ENCODE results near the gene METTL25. TPM values are rescaled to one million over a fixed set of nuclear protein-coding genes. Genes with fewer than 3 reads are reported as not detected.

Gene METTL25
- total and polyA plus RNA-seq, 7 donors = 2.2 to 14.4 (median 7.0) TPM

DNA sequence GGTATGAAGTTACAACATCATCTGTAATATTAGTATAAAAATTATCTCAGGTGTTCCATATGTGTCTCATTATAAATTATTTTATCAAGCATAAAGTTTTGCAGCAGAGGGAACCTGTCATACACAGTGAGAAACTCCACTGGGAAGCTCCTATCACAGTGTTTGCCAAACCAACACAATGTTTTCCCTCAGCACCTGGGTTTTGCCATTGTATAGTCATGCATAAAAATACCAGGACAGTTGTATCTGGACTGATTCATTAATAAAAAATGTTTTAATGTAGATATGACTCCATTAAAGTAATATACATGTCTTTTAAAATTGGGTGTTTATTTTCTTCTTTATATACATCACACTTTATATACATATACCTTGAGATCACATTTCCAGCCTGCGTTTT lies 56.6 kb downstream of the METTL25 start:
- H3K27me3 ChIP-seq (ENCODE audit: insufficient read depth in 3 of 3, low read length in 2 of 3) = no peaks in the 10 kb centered on the region
- H3K27ac ChIP-seq = no peak overlapping the region
- no peaks in the 10 kb centered on the region for H3K9me3 ChIP-seq
- WGBS, 3 donors = 88 to 94% (median 91%) methylated on average over 1 of the region's 1 CpG
- no peaks in the 10 kb centered on the region for H3K4me1 ChIP-seq
- TF ChIP-seq, protein P1, sequence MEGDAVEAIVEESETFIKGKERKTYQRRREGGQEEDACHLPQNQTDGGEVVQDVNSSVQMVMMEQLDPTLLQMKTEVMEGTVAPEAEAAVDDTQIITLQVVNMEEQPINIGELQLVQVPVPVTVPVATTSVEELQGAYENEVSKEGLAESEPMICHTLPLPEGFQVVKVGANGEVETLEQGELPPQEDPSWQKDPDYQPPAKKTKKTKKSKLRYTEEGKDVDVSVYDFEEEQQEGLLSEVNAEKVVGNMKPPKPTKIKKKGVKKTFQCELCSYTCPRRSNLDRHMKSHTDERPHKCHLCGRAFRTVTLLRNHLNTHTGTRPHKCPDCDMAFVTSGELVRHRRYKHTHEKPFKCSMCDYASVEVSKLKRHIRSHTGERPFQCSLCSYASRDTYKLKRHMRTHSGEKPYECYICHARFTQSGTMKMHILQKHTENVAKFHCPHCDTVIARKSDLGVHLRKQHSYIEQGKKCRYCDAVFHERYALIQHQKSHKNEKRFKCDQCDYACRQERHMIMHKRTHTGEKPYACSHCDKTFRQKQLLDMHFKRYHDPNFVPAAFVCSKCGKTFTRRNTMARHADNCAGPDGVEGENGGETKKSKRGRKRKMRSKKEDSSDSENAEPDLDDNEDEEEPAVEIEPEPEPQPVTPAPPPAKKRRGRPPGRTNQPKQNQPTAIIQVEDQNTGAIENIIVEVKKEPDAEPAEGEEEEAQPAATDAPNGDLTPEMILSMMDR (IDR thresholded peaks at IDR 0.05) = no peak
- intact Hi-C loops (cut with DNase I) = no loop called here
- ATAC-seq (no peak), DNase-seq (no peak)
- no peak overlapping the region for H3K4me3 ChIP-seq
- H3K36me3 ChIP-seq (ENCODE audit: insufficient read depth in 1 of 2, low read depth in 1 of 2) = no peaks in the 10 kb centered on the region

DNA sequence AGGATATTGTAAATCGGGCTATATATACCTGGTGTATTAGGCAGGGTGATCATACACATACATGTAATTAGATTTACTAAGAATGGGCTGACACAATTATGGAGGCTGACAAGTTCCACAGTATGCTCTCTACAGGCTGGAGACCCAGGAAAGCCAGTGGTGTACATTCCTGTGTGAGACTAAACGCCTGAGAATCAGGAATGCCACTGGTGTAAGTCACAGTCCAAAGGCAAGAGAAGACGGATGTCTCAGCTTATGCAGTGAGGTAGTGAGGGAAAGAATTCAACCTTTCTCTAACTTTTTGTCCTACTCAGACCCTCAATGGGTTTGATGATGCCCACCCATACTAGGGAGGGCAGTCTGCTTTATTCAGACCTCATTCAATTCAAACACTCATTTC lies 57.1 kb downstream of the METTL25 start:
- no peak overlapping the region for H3K4me3 ChIP-seq
- H3K36me3 ChIP-seq (ENCODE audit: insufficient read depth in 1 of 2, low read depth in 1 of 2) = no peaks in the 10 kb centered on the region
- intact Hi-C loops (cut with DNase I) = no loop called here
- DNase-seq = no peak
- no peaks in the 10 kb centered on the region for H3K27me3 ChIP-seq (ENCODE audit: insufficient read depth in 3 of 3, low read length in 2 of 3)
- 85 to 86% (median 85%) methylated on average over 3 of the region's 3 CpGs for WGBS, 3 donors
- no peaks in the 10 kb centered on the region for H3K4me1 ChIP-seq
- ATAC-seq = no peak
- no peak overlapping the region for H3K27ac ChIP-seq
- no peaks in the 10 kb centered on the region for H3K9me3 ChIP-seq
- TF ChIP-seq, protein P1 (IDR thresholded peaks at IDR 0.05) = no peak

GRCh38 chr12:82425241-82425640 lies 66.9 kb downstream of the METTL25 start:
- no peak for ATAC-seq
- Histone ChIP-seq H3K27me3 (ENCODE audit: insufficient read depth in 3 of 3, low read length in 2 of 3) (no peaks in the 10 kb centered on the region), H3K27ac (no peak overlapping the region), H3K9me3 (no peaks in the 10 kb centered on the region), H3K36me3 (ENCODE audit: insufficient read depth in 1 of 2, low read depth in 1 of 2) (no peaks in the 10 kb centered on the region), H3K4me3 (no peak overlapping the region), H3K4me1 (no peaks in the 10 kb centered on the region)
- WGBS, 3 donors = 82 to 87% (median 85%) methylated on average over 2 of the region's 2 CpGs
- no peak for DNase-seq
- intact Hi-C loops (cut with DNase I) = no loop called here
- TF ChIP-seq, protein P1 (IDR thresholded peaks at IDR 0.05) = no peak

DNA sequence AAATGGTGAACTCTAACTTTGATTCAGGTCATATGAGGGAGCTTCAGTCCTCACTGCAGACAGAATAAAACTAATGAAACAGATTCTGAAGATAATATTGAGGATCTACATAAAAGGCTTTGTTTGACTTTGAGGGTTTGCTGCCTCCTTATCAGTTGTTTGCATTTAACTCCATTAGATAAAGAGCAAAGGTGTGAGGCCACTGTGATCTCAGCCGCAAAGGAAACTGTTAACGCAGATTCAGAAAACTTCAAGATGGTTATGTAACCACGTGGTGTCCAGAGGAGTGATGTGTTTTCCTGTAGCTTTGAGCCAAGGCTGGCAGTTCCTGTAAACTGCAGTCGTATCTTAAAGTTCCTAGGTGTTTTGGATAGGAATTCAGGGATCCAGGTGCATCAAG lies 67.8 kb downstream of the METTL25 start:
- H3K27me3 ChIP-seq (ENCODE audit: insufficient read depth in 3 of 3, low read length in 2 of 3) = no peaks in the 10 kb centered on the region
- intact Hi-C loops (cut with DNase I) = no loop called here
- 67 to 69% (median 67%) methylated on average over 4 of the region's 4 CpGs for WGBS, 3 donors
- DNase-seq = no peak
- TF ChIP-seq, protein P1 (IDR thresholded peaks at IDR 0.05) = no peak
- H3K4me3 ChIP-seq = no peak overlapping the region
- H3K36me3 ChIP-seq (ENCODE audit: insufficient read depth in 1 of 2, low read depth in 1 of 2) = peaks cover 0 to 5% of the 10 kb centered on the region in 2 donors
- H3K27ac ChIP-seq = no peak overlapping the region
- no peaks in the 10 kb centered on the region for H3K4me1 ChIP-seq
- ATAC-seq = no peak
- H3K9me3 ChIP-seq = no peaks in the 10 kb centered on the region

DNA sequence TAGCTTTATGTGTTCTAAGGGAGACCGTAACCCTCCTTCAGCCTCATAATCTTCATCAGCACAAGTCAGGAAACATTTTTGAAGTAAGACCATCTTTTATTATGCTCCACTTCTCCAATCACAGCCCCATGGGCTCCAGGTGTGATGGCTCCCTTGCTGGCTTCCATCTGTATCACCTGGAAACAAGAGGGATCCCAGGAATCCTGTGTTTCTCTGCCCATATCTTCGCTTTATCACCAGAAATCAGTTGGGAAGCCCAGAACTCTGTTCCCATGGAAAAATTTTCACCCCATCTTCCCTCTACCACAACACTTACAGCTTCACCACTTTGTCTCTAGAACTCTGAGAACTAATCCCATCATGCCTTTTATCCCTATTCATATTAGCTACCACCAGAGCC lies 68.3 kb downstream of the METTL25 start:
- Histone ChIP-seq H3K27me3 (ENCODE audit: insufficient read depth in 3 of 3, low read length in 2 of 3) (no peaks in the 10 kb centered on the region), H3K4me1 (no peaks in the 10 kb centered on the region), H3K4me3 (no peak overlapping the region), H3K36me3 (ENCODE audit: insufficient read depth in 1 of 2, low read depth in 1 of 2) (peaks cover 0 to 8% of the 10 kb centered on the region in 2 donors), H3K27ac (no peak overlapping the region), H3K9me3 (no peaks in the 10 kb centered on the region)
- intact Hi-C loops (cut with DNase I) = no loop called here
- ATAC-seq (no peak), DNase-seq (no peak)
- 93 to 100% (median 99%) methylated on average over 2 of the region's 2 CpGs for WGBS, 3 donors
- TF ChIP-seq, protein P1 (IDR thresholded peaks at IDR 0.05) = no peak
